ENCODE measurements around the gene DNMT3A. TPM values are rescaled to one million over a fixed set of nuclear protein-coding genes. Genes with fewer than 3 reads are reported as not detected.
"Not testable (repeated sequence)": the region's sequence is repeated elsewhere in the genome, so short reads cannot be mapped to it uniquely, and the experiment has no call there.

The DNMT3A gene
- polyA plus RNA-seq, 3 donors = 70.3 to 74.3 (median 70.4) TPM

- no peak for DNase-seq (ENCODE audit: low read depth in 3 of 3, low spot score in 2 of 3)
Observed at GRCh38 chr2:25286723-25287483, 54.8 kb downstream of the DNMT3A start.

GRCh38 chr2:25286025-25286400 lies 55.7 kb downstream of the DNMT3A start:
- no peak for DNase-seq (ENCODE audit: low read depth in 3 of 3, low spot score in 2 of 3)

- no peak for DNase-seq (ENCODE audit: low read depth in 3 of 3, low spot score in 2 of 3)
Observed at GRCh38 chr2:25285265-25286024, 56.3 kb downstream of the DNMT3A start.

- DNase-seq (ENCODE audit: low read depth in 3 of 3, low spot score in 2 of 3) = no peak
Observed at GRCh38 chr2:25284756-25285155, 57.0 kb downstream of the DNMT3A start.

GRCh38 chr2:25283921-25284320 lies 57.8 kb downstream of the DNMT3A start:
- no peak for DNase-seq (ENCODE audit: low read depth in 3 of 3, low spot score in 2 of 3)

GRCh38 chr2:25281941-25282340 lies 59.8 kb downstream of the DNMT3A start:
- DNase-seq (ENCODE audit: low read depth in 3 of 3, low spot score in 2 of 3) = no peak

GRCh38 chr2:25281522-25281921 lies 60.2 kb downstream of the DNMT3A start:
- DNase-seq (ENCODE audit: low read depth in 3 of 3, low spot score in 2 of 3) = no peak

GRCh38 chr2:25280051-25280687 lies 61.6 kb downstream of the DNMT3A start:
- no peak for DNase-seq (ENCODE audit: low read depth in 3 of 3, low spot score in 2 of 3)

- no peak for DNase-seq (ENCODE audit: low read depth in 3 of 3, low spot score in 2 of 3)
Observed at GRCh38 chr2:25279091-25279651, 62.6 kb downstream of the DNMT3A start.

GRCh38 chr2:25276569-25277465 lies 64.9 kb downstream of the DNMT3A start:
- DNase-seq (ENCODE audit: low read depth in 3 of 3, low spot score in 2 of 3) = no peak

- no peak for DNase-seq (ENCODE audit: low read depth in 3 of 3, low spot score in 2 of 3)
Observed at GRCh38 chr2:25275575-25275965, 66.2 kb downstream of the DNMT3A start.

GRCh38 chr2:25274868-25275574 lies 66.7 kb downstream of the DNMT3A start:
- DNase-seq (ENCODE audit: low read depth in 3 of 3, low spot score in 2 of 3) = no peak

- DNase-seq (ENCODE audit: low read depth in 3 of 3, low spot score in 2 of 3) = no peak
Observed at GRCh38 chr2:25273985-25274535, 67.7 kb downstream of the DNMT3A start.

GRCh38 chr2:25272705-25273104 lies 69.0 kb downstream of the DNMT3A start:
- DNase-seq (ENCODE audit: low read depth in 3 of 3, low spot score in 2 of 3) = not testable (repeated sequence)

- DNase-seq (ENCODE audit: low read depth in 3 of 3, low spot score in 2 of 3) = no peak
Observed at GRCh38 chr2:25270061-25270460, 71.7 kb downstream of the DNMT3A start.

GRCh38 chr2:25269233-25269632 lies 72.5 kb downstream of the DNMT3A start:
- DNase-seq (ENCODE audit: low read depth in 3 of 3, low spot score in 2 of 3) = no peak

- no peak for DNase-seq (ENCODE audit: low read depth in 3 of 3, low spot score in 2 of 3)
Observed at GRCh38 chr2:25268139-25268538, 73.6 kb downstream of the DNMT3A start.

GRCh38 chr2:25266399-25266798 lies 75.3 kb downstream of the DNMT3A start:
- DNase-seq (ENCODE audit: low read depth in 3 of 3, low spot score in 2 of 3) = no peak

GRCh38 chr2:25265802-25266201 lies 75.9 kb downstream of the DNMT3A start:
- no peak for DNase-seq (ENCODE audit: low read depth in 3 of 3, low spot score in 2 of 3)

Measured in right renal cortex interstitium (tissue), 3 donors.